Measurements from ENCODE around the gene ZFHX3.

ZFHX3 gene

DNA sequence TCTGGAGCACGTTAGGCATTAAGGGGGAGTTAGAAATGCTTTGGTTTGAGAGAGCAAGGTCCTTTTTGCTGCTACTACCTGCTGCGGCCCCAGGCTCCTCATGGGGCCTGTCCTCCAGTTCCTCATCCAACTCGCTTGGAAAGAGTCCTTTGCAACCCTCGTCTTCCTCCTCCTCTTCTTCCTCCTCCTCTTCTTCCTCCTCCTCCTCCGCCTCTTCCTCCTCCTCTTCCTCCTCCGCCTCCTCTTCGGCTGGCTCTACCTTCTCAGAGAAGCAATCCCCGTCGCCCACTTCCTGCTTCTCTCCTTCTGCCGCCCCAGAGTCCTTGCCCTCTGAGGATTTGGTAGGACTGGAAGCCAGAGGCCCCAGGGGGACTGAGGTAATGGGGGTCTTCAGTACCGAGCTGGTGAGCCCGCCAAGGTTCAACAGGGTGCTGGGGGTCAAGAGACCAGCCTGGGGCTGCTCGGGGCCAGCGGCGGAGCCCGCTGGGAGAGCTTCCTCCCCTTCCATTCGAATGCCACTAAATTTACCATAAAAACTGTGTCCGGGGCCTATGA, 89.3 kb downstream of the ZFHX3 start:
- FAIRE-seq, result no peak
- no peak for DNase-seq (ENCODE audit: insufficient read length, low spot score)

DNA sequence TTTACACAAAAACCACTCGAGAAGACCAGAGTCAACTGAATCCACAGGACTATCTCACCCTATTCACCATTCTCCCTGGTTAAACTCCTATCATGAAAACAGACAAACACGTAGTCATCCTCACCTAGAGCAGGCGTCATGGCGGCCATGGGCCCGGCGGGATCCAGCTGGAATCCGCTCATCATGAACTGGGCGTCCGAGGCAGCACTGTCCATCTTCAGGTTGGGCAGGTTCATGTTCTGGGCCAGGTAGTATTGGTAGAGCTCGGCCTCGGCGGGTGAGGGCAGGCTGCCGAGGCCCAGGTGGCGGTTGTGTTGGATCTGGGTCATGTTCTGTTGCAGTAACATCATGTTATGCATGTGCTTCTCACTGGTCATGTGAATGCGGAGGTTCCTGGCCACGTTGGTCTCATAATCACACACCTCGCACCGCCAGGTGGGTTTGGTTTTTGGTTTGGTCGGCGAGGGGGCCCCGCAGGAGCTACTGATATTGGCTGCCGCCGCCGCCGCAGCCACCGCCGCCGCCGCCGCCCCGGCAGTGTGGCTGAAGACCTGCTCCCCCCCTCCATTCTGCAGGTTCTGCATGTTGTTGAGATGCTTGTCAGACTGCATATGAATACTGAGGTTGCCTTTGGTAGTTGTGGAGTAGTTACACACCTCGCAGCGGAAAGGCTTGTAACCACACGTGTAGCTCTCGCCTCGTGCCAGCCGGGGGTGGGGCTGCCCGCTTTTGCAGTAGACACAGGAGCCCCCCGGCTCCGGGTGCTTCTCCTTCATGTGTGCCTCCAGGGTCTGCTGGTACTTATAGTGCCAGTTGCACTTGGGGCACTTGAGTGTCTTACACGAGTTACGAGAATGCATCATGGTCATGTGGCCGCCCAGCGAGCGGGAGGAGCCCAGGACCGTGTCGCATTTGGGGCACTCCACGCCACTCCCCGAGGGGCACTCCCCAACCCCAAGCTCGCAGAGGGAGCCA, 90.3 kb downstream of the ZFHX3 start:
- FAIRE-seq, result no peak

DNA sequence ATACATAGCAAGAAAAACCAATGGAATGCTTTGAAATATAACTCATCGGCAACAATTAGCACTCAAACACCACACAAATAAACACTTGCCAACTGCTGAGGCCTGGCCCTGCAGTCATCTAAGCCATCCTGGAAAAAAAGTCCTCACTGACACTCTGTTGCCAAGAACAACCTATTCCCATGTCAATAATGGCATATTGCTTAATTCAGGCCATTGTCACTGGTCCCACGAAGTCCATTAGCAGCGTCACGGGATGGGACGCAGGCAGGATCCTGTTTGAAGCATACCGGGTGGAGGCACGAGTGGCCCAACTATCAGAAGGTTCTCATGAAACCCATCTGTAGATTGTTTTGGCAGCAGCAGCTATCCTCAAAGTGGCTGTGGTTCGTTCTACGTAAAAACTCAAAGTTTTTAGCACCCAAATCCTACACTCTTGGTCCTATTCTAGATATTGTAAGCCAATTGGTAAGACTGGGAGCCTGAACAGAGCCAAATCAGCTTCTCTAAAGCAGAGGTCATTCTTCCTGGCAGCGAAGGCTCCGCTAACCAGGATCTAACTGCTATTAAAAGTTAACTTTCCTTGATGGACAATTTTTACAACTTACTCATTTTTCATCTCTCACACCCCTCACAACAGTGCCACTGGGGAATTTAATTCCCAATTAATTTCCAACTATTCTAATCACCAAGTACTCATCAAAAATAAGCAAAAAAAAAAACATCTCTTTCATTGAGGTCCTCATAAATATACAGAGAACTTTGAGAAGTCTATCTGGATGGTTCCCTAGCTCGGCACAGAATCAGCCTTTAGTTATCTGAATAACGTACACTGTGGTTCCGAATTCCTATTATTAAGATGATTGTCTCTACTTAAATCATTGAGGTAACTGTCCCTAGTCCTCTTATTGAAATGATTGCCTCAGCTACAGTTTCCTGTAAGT, 91.5 kb downstream of the ZFHX3 start:
- FAIRE-seq, result no peak
- DNase-seq (ENCODE audit: insufficient read length, low spot score), result no peak

More for the DNA sequence above, 90.3 kb downstream of the ZFHX3 start:
- DNase-seq (ENCODE audit: insufficient read length, low spot score), result no peak

DNA sequence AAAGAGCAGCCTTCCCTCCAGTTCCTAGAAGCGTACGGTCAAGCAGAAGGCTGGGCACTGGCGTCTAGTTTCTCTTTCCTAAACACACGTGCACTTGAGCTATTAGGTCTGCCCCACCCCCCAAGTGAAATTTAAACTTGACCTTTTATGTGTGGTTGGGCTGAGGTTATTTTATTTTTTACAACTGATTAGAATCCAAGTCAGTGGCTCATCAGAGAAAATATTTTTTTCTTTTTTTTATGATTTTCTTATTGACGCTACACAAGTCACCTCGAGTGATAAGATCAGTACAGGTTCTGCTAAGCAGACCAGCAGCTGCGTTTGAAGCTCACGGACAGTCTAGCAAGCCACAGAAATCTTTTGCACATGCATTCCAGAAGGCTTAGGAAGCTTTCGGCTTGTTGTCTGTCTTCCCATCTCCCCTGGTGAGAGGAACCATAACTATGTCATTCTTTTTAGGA, 95.1 kb downstream of the ZFHX3 start:
- no peak for FAIRE-seq
- DNase-seq (ENCODE audit: insufficient read length, low spot score), result no peak

DNA sequence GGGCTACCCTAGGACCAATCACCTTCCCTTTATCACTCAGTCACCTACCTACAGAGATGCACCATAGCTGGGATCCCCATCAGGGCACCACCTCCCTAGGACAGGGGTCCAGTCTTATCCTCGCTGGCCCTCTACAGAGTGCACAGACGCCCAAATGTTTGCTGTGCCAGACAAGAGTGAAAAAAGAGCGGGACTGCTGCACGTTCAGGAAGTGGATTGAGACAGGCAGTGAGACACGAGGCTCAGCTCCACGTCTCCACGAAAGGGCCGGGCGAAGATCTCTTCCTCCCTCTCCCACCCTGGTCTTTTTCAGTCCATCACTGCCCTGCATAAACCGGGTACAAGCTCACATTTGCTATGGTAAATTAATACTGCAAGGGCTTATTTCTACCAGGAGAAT, 95.5 kb downstream of the ZFHX3 start:
- no peak for DNase-seq (ENCODE audit: insufficient read length, low spot score)

DNA sequence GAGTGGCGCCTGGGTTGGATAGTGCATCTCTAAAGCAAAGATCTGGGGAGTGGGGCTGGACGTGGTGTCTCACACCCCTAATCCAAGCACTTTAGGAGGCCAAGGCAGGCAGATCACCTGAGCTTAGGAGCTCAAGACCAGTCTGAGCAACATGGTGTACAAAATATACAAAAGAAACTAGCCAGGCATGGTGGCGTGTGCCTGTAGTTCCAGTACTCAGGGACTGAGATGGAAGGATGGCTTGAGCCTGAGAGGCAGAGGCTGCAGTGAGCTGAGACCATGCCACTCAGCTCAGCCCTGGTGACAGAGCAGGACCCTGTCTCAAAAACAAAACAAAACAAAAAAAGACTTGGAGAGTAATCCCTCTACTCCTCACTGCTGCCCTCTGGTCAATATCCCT, 96.0 kb downstream of the ZFHX3 start:
- DNase-seq (ENCODE audit: insufficient read length, low spot score), result no peak
- FAIRE-seq, result no peak

More for the DNA sequence above, 95.5 kb downstream of the ZFHX3 start:
- no peak for FAIRE-seq

DNA sequence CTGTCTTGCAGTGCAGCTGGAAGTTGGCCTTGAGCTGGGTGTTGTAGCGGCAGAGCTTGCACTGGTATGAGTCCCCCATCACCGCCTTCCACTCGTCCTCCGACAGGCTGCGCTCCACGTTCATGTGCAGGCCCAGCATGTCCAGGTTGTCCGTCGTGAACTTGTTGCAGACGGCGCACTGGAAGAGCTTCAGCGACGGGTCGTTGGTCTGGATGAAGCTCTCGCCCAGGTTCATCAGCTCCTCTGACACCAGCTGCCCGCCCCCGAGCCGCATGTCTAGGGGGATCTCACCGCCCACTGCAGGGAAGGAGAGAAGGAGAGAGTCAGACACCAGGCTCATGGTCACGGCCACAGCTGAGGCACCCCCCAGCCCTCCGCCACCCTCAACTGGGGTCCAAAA, 97.3 kb downstream of the ZFHX3 start:
- no peak for FAIRE-seq
- DNase-seq (ENCODE audit: insufficient read length, low spot score), result no peak

DNA sequence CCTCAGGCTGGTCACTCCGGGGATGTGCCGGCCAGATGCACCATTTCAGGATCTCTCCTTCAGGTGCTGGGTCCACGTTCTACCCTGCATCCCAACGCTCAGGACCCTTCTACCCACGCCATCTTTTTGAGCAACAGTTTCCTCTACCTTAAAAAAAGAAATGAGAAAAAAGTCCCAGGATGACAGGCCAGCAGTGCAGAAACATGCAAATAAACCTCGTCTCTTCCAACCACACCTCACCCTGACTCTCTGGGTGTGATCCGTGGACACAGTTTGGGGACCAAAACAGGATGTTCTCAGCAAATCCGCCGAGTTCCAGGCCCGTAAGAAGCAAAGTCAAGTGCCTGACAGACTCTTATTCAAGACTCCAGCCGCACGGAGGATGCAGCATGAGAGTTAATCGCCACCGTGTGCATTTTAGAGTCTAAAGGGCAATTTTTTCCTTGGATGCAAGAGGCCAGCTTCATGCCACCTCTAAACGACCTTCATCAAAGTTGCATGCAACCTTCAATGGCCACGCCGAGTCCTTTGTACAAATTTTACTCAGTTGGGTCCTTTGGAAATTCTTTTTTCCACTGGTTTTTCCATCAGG, 99.6 kb downstream of the ZFHX3 start:
- no peak for FAIRE-seq
- DNase-seq (ENCODE audit: insufficient read length, low spot score), result no peak

DNA sequence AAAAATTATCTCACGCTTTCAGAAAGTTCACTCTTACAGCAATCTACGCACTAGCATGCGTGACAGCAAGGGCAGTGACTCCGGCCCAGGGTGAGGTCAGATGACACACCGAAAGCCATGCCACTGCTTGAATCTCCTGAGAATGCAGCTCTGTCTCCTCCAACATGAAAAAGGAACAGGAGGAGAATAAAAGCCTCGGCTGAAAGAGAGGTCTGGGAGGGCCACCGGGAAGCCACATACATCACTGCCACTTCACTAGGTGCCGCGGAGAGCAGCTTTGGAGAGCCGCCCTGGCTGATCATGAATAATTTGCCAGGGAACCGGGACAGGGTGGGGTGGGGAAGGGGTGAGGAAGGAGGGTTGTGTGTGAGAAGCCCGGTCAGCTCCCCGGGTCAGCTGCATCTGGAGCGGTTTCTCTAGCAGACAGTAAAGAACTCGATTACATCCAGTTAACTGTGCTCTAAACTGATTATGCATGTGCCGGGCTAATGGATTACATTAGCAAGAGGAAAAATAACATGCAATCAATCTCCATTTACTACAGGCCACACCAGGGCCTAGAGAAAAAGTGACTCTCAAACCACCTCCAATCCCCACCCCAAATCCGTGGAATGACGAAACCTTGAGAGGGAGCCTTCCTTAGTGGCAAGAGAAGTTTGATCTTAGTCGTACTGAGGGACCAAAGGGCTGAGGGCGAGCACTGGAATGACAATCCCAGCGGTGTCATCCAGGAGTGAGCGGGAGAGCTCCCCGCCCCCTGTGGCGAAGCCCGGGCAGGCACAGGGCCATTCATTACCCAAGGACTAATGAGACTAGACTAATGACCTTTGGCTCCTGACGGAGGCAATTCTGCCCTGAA, 100.3 kb downstream of the ZFHX3 start:
- FAIRE-seq (no peak), DNase-seq (ENCODE audit: insufficient read length, low spot score) (no peak)

DNA sequence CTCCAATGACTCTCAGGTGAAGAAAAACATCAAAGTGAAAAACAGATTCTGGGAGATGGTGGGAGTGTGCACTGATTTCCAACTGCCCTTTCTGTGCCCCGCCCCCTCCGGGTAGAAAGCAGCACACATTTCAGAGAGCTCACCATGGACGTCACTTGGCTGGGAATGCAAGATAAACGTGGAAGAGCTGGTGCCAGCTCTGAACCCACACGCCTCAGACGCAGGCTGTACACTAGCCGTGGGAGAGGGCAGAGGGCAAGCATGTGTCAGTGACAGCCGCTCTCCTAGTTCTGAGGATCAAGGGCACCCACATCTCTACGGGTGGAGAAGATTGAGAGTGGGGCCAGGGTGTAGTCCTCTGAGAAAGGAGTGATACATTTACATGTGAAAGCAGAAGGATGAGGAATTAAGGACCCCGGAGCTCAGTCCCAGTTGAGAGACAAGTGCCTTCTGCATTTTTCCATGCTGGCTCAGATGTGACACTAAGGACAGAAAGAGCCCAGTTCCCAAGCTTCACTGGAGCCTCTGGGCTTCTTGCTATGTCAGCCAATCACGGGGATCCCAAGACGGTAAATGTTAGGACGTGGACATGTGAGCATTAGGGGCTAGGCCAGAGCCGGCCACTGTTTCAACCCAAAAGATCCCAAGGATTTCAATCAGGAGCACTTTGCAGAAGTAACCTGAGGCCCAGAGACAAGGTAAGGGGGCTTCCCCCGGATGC, 101.3 kb downstream of the ZFHX3 start:
- DNase-seq (ENCODE audit: insufficient read length, low spot score), result no peak
- no peak for FAIRE-seq

DNA sequence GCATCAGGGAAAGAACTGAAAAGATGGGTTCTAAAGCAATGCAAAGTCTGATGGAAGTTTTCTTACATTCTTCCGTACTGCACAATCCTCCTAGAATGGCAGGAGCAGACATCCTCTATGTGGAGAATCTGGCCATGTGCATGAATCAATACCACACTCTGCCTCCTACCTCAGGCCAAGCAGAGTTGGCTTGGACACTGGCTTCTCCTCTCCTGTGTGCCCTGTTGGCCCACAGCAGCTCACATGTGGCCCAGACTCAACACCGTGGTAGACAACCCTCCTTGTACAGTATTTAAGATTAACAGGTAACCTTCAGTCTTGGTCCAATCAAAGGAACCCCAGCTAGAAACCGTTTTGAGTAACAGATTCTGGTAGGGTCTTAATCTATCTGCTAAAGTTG, 101.9 kb downstream of the ZFHX3 start:
- FAIRE-seq, result no peak
- DNase-seq (ENCODE audit: insufficient read length, low spot score), result no peak

DNA sequence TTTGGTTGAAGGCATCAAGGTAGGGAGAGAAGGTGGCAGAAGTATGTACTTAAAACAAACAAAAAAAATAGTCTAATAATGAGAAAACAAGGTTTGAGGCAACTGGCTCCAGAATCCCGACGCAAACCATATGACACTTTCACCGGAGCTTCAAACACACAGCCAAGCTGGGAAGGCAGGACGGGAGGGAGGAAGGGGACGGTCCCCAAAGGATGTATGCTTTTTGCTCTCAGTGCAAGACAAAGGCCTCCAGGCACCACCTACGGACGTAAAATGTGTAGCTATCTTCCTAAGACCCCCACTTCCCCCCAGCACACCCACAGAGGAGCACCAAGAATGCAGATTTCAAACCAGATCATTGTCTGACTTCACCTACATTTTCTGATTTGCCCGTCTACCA, 102.3 kb downstream of the ZFHX3 start:
- no peak for DNase-seq (ENCODE audit: insufficient read length, low spot score)
- no peak for FAIRE-seq

DNA sequence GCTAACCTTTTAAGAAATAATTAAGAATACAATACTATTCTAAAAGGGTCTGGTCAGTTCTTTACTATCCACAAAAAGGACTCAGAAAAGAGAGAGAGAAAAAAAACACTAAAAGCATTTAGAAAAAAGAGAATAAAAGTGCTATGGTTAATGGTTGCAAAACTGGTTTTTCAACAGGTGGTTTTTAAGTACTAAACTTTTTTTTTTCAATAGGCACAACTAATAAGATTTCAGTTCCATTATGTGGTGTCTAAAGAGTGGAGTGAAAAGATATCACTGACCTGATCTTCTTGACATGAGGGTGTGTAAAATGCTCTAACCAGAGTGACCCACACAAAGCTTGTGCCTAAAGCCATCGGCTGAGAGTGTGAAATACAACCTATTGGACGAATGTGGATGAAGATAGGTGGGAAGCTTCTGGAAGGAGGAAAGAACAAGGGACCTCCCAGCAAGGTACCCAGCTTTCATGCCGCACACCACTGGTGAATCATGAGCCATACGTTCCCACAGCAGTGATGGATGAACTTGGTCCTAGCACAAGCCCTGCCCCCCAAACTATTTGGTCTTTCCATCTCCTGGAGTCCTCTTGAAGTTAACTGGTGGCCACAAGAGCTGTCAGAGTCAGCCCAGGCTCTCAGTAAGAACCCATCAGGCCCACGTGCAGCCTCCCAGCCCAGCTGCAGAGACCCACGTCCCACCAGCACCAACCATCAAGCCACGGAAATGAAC, 103.0 kb downstream of the ZFHX3 start:
- no peak for FAIRE-seq
- DNase-seq (ENCODE audit: insufficient read length, low spot score), result no peak

DNA sequence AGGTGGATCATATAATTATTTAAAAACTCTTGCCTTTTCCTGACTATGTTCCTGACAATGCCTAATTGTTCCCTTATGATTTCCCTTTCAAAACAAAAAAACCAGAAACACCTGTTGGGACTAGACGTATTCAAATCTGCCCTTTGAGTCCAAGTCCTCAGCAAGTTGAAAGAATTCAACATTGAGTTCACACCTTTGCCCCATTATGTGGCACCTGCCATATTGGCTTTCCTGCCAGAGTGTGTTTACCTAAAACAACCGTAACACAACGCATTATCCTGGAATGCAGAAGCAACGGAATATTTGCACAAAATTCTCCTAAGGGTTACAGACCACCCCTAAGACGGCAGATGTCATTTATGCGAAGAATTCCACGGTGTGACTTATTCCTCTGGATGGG, 105.9 kb downstream of the ZFHX3 start:
- FAIRE-seq (no peak), DNase-seq (ENCODE audit: insufficient read length, low spot score) (no peak)

DNA sequence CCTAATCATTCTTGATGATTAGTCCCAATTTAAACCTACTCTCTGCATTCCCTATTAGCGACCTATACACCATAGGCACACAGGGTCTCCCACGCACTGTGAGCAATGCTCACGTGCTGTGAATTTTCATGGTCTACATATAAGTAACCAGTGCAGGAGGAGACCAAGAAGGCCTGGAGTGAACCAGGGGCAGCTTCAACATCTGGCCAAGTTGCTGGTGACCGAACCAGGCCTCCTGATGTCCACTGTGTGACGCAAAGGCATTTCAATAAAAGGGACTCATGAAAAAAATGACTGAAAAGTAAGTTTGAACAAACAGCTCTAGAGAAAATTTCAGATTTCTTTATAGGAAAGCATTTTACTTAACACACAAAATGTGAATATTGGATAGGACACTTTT, 107.0 kb downstream of the ZFHX3 start:
- DNase-seq (ENCODE audit: insufficient read length, low spot score), result no peak
- no peak for FAIRE-seq

DNA sequence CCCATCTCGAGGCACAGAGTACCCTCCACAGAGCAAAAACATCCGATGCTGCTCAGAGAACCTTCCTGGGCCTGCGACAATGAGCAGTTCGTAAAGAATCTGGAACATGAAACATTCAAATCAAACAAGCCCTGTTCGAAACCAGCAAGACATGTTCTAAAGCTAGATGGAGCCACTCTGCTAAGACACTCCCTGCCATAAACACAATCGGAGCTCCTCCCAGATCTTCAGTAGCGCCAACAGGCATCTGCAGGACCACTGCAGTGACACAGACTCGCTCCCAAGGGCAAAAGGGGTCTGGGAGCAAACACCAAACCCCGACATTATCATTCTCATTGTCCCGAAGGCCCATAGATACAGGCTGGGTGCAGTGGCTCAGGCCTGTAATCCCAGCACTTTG, 108.7 kb downstream of the ZFHX3 start:
- no peak for FAIRE-seq
- no peak for DNase-seq (ENCODE audit: insufficient read length, low spot score)

DNA sequence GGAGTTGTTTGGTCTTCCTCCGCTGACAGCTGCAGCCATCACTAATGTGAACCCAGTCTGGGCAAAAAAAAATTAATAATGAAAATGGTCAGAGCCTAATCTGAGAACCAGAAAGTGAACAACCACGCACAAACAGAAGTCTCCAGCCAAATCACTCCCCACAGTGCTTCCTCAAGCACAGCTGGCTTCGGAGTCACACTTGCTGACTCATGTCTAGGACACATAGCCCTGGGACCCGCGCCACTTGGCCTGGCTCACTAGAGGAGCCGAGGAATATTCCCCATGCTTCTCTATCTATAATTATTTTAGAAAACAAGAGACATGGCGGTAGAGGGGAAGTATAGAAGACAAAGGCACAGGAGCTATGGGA, 109.1 kb downstream of the ZFHX3 start:
- no peak for FAIRE-seq
- no peak for DNase-seq (ENCODE audit: insufficient read length, low spot score)

DNA sequence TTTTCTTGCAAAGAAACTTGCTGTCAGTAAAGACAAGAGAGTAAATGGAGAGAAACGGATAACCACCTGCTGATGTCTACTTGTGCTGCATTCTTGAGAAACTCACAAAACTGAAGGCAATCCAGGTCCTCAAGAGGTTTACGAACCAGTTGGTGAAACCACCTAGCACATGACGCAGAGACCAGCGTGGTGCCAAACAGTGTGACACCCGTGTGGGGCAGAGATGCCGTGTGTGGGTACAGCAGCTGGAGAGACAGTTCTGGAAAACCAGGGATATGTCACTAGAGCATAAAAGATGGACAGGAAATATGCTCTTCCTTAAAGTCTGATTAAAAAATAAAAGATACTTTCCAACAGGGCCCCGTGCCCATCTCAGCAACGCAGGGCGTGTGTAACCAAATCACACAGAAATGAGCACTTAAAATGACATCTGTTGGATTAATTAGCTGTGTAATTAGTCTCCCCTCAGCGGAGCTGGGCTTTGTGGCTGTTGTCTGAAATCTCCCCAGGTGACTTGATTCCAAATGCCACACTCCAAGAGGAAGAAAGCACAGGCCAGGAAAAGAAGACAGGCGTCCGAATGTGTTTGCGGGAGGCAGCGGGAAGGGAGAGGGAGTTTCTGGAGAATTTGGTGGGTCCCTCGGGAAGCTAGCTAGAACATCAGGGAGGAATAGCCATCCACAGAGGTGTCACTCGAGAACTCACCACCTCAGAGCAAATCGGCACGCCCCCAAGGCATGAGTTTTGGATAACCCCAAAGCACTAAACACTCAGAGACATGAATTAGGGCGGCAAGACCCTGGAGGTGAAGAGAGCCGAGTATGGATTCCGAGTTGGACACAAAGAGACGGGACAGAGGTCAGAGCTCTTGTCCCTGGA, 109.8 kb downstream of the ZFHX3 start:
- DNase-seq (ENCODE audit: insufficient read length, low spot score), result no peak
- no peak for FAIRE-seq
